DND-41 (cell line): ENCODE measurements around the gene NIT1.

ENCODE experiments used
- ATAC-seq: fragments of 200-7000 bp; cut with Tn5 transposase; 3 replicates; pipeline ENCODE4 v1.9.1; 2021; ENCODE audit warnings: low read depth; ENCODE audit not compliant: insufficient read depth
- DNase-seq: peaks from one replicate; pipeline ENCODE4 v3.0.0-alpha.2; 2020
- H2AFZ ChIP-seq: 2 replicates; pipeline ENCODE4 v1.6.0; 2012; ENCODE audit warnings: low read depth, low read length
- H3K27ac ChIP-seq: 2 replicates; pipeline ENCODE4 v1.5.1; 2012; ENCODE audit warnings: low read length, inconsistent platforms
- H3K27me3 ChIP-seq: fragments of 200-600 bp; sonication (generic); 2 replicates; pipeline ENCODE4 v1.6.0; 2012; ENCODE audit warnings: low read length, mild to moderate bottlenecking, inconsistent platforms; ENCODE audit not compliant: insufficient read depth, poor library complexity
- H3K36me3 ChIP-seq: 2 replicates; pipeline ENCODE4 v1.5.1; 2012; ENCODE audit warnings: low read length, inconsistent platforms; ENCODE audit not compliant: insufficient read depth
- H3K4me1 ChIP-seq: 2 replicates; pipeline ENCODE4 v1.5.1; 2012; ENCODE audit warnings: mild to moderate bottlenecking, low read length; ENCODE audit not compliant: insufficient read depth
- H3K4me2 ChIP-seq: 2 replicates; pipeline ENCODE4 v1.6.0; 2012; ENCODE audit warnings: mild to moderate bottlenecking, moderate library complexity, low read length, inconsistent platforms; ENCODE audit not compliant: insufficient read depth
- H3K4me3 ChIP-seq, 2 experiments: fragments of 200-600 bp in 1 of 2; shearing (Covaris generic) in 1 of 2; 2 replicates each; pipeline ENCODE4 v1.5.1; 2012 to 2016; ENCODE audit warnings: inconsistent platforms in 2 of 2, low read length in 2 of 2, mild to moderate bottlenecking in 2 of 2, low read depth in 1 of 2, moderate library complexity in 1 of 2
- H3K79me2 ChIP-seq: 2 replicates; pipeline ENCODE4 v1.6.0; 2012; ENCODE audit warnings: low read length, inconsistent platforms; ENCODE audit not compliant: insufficient read depth
- H3K9ac ChIP-seq: 2 replicates; pipeline ENCODE4 v1.6.0; 2012; ENCODE audit warnings: low read depth, mild to moderate bottlenecking, inconsistent platforms, low read length, moderate library complexity
- H3K9me3 ChIP-seq: 2 replicates; pipeline ENCODE4 v1.5.1; 2012; ENCODE audit warnings: low read length, moderate library complexity, mild to moderate bottlenecking, inconsistent platforms; ENCODE audit not compliant: insufficient read depth, severe bottlenecking
- H4K20me1 ChIP-seq: 2 replicates; pipeline ENCODE4 v1.6.0; 2012; ENCODE audit warnings: low read length; ENCODE audit not compliant: insufficient read depth
- CTCF ChIP-seq: IDR thresholded peaks from 2 replicates; pipeline ENCODE4 v1.5.1; 2012; ENCODE audit warnings: borderline replicate concordance, low read length, moderate library complexity, mild to moderate bottlenecking; ENCODE audit not compliant: poor library complexity, severe bottlenecking; ENCODE audit errors: extremely low read depth
- EZH2 ChIP-seq: IDR thresholded peaks from 3 replicates; pipeline ENCODE4 v1.6.1; 2012; ENCODE audit warnings: borderline replicate concordance, low read depth, mild to moderate bottlenecking, moderate library complexity, low read length, inconsistent platforms; ENCODE audit not compliant: severe bottlenecking

NIT1 gene

GRCh38 chr1:161072751-161073449, 45.0 kb upstream of the NIT1 start:
- H2AFZ ChIP-seq = no peak overlapping the region
- peaks cover 23% of the 10 kb centered on the region for H3K4me1 ChIP-seq
- peaks cover 18% of the 10 kb centered on the region for H3K79me2 ChIP-seq
- DNase-seq (no peak), ATAC-seq (no peak)
- 0 out of 2 replicates have a peak overlapping the region, but pooled peaks have one; percentile 18 for H3K27ac ChIP-seq
- no peak overlapping the region for H3K4me2 ChIP-seq
- H3K27me3 ChIP-seq = no peaks in the 10 kb centered on the region
- H3K4me3 ChIP-seq = no peak overlapping the region
- H3K9me3 ChIP-seq = no peaks in the 10 kb centered on the region
- H3K36me3 ChIP-seq = no peaks in the 10 kb centered on the region; the same call in 1 of the 2 replicates
- H4K20me1 ChIP-seq = peaks cover 3% of the 10 kb centered on the region
- H3K9ac ChIP-seq = no peak overlapping the region
- no peak for TF ChIP-seq EZH2
- TF ChIP-seq CTCF = no peak

GRCh38 chr1:161073474-161074121, 44.3 kb upstream of the NIT1 start:
- ATAC-seq = no peak
- no peaks in the 10 kb centered on the region for H3K27me3 ChIP-seq
- H3K9me3 ChIP-seq = no peaks in the 10 kb centered on the region
- no peaks in the 10 kb centered on the region for H4K20me1 ChIP-seq
- H3K36me3 ChIP-seq = no peaks in the 10 kb centered on the region; the same call in 1 of the 2 replicates
- H3K27ac ChIP-seq = no peak overlapping the region
- no peak overlapping the region for H2AFZ ChIP-seq
- peaks cover 16% of the 10 kb centered on the region for H3K4me1 ChIP-seq
- H3K4me2 ChIP-seq = no peak overlapping the region
- no peak for TF ChIP-seq EZH2
- peak; percentile 6 for TF ChIP-seq CTCF
- H3K9ac ChIP-seq = no peak overlapping the region
- no peak for DNase-seq
- H3K4me3 ChIP-seq = no peak overlapping the region
- H3K79me2 ChIP-seq = peaks cover 11% of the 10 kb centered on the region

GRCh38 chr1:161074676-161075368, 43.1 kb upstream of the NIT1 start:
- no peak overlapping the region for H3K4me2 ChIP-seq
- H3K27me3 ChIP-seq = no peaks in the 10 kb centered on the region
- H3K4me3 ChIP-seq = no peak overlapping the region
- H3K9ac ChIP-seq = no peak overlapping the region
- H3K27ac ChIP-seq = no peak overlapping the region
- no peaks in the 10 kb centered on the region for H3K9me3 ChIP-seq
- no peaks in the 10 kb centered on the region for H3K36me3 ChIP-seq
- H3K79me2 ChIP-seq = no peaks in the 10 kb centered on the region
- no peak for DNase-seq
- H4K20me1 ChIP-seq = no peaks in the 10 kb centered on the region
- H2AFZ ChIP-seq = no peak overlapping the region
- ATAC-seq = no peak
- TF ChIP-seq CTCF = no peak
- no peak for TF ChIP-seq EZH2
- peaks cover 8% of the 10 kb centered on the region for H3K4me1 ChIP-seq
